Activated effector memory CD4-positive, alpha-beta T cell treated with anti-CD3 and anti-CD28 coated beads, Interleukin-2, amount 50 U/mL, for 16 hours (primary cell): Measurements from ENCODE around the gene SLC9C1.

Experiments used
- DNase-seq: peaks from one replicate; pipeline ENCODE4 v3.0.0-alpha.2; 2020

SLC9C1 gene

DNA sequence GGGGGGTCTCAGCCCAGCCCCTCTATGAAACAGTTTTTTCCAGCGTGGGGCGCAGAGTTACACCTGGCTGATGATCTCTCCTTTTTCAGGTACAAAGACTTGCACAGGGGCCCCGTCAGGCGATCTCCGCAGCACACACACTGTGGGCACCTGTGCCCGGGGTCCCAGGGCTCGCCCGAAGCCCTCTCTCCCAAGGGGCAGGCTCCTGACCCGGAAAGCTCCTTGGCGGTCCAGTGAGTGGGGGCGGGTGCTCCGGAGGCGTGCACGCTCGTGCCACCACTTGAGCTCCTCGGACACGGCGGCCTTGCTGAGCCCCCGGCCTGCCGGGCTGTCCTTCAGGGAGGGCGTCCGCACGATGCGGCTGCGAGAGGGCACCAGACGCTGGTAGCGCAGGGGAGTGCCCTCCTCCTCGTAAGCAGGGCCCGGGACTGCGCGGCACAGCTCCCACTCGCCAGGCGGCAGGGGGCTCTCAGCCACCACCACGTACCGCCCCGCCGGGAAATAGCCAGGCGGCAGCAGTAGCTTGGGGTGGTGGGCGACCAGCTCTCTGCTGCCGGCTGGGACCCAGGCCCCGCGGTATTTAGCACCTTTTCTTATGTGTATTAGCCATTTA is 108.5 kb downstream of the SLC9C1 start:
- peak; percentile 48 for DNase-seq

DNA sequence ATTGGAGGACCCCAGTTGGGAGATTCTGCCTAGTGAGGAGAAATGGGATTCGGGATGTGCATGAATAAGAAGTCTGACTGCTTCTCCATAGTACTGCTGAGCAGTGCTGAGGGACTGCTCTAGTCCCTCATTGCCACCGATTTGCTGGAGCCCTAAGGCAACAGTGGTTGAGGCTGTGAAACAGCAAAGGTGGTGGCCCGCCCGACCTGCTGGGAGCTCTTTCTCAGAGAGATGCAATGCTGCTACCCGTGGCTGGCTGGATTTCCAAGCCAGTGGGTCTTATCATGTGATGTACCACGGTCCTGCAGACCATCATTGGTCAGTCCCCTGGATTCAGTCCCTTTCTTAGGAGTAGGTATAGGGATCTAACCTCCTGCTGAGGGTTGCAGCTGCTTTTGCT is 118.4 kb downstream of the SLC9C1 start:
- DNase-seq, result no peak

DNA sequence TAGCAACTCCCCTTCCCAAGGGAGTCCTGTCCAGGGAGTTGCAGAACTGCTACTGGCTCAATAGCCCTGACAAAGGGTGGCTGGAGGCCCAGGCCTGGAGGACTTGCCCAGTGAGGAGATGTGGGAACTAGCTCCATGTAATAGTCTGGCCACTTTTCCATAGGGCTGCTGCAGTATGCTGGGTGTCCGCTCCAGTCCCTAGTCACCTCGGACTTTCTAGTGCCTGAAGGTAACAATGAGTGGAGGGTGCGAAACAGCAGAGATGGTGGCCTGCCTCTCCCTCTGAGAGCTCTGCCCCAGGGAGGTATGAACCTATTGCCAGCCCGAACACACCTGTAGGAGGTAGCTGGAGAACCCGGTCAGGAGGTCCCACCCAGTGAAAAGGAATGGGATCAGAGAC is 119.0 kb downstream of the SLC9C1 start:
- DNase-seq, result no peak

- DNase-seq, result no peak
Measured at GRCh38 chr3:112171144-112171543, 122.9 kb downstream of the SLC9C1 start.

GRCh38 chr3:112170046-112170445 is 124.0 kb downstream of the SLC9C1 start:
- DNase-seq, result no peak

GRCh38 chr3:112167758-112168157 is 126.3 kb downstream of the SLC9C1 start:
- DNase-seq, result no peak

DNA sequence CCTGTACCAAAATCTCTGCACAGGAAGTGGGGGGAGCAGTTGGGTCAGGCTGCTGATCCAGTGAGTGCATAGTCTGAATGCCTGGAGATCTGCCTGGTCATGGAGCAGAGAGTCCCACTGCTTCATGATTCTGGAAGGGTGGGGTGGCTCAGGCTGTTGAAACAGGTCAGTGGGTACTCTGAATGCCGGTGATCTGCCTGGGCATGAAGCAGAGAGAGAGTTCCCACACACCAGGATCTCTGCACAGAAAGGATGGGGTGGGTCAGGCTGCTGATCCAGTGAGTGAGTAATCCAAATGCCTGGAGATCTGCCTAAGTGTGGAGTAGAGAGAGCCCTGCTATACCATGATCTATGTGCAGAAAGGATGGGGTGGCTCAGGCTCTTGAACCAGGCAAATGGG is 144.9 kb downstream of the SLC9C1 start:
- DNase-seq, result no peak

DNA sequence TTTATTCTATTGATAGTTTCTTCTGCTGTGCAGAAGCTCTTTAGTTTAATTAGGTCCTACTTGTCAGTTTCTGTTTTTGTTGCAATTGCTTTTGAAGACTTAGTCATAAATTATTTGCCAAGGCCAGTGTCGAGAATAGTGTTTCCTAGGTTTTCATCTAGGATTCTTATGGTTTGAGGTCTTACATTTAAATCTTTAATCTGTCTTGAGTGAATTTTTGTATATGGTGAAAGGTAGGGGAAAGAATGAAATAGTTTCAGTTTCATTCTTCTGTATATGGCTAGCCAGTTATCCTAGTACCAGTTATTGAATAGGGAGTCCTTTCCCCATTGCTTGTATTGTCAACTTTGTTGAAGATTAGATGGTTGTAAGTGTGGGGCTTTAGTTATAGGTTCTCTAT is 150.3 kb downstream of the SLC9C1 start:
- DNase-seq, result no peak

DNA sequence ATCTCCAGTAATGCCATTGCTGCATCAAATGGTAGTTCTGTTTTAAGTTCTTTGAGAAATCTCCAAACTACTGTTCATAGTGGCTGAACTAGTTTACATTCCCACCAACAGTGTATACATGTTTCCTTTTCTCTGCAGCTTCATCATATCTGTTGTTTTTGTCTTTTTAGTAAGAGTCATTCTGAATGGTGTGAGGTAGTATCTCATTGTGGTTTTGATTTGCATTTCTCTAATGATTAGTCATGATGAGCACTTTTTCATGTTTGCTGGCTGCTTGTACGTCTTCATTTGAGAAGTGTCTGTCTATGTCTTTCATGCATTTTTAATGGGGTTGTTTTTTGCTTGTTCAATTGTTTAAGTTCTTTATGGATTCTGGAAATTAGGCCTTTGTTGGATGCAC is 150.8 kb downstream of the SLC9C1 start:
- DNase-seq, result no peak

DNA sequence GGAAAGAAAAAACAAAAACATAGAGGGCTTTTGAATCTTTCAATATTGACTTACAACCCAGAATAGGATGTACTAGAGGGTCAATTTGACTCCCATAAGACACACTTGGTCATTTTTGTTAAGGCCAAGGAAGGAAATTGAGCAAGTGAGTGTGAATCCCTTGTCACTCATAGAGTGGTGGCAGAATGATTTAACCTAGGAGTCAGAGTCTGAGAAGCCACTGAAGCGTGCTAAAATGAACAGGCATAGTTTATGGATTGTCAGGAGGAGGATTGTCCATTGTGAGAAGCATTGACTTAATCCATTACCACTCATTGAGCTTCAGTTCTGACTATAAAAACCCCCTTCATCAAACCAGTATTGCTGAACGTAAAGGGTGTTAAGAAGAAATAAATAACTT is 152.7 kb downstream of the SLC9C1 start:
- DNase-seq, result no peak

GRCh38 chr3:112140584-112140983 is 153.4 kb downstream of the SLC9C1 start:
- no peak for DNase-seq

- DNase-seq, result no peak
Measured at GRCh38 chr3:112138219-112138969, 155.6 kb downstream of the SLC9C1 start.

DNA sequence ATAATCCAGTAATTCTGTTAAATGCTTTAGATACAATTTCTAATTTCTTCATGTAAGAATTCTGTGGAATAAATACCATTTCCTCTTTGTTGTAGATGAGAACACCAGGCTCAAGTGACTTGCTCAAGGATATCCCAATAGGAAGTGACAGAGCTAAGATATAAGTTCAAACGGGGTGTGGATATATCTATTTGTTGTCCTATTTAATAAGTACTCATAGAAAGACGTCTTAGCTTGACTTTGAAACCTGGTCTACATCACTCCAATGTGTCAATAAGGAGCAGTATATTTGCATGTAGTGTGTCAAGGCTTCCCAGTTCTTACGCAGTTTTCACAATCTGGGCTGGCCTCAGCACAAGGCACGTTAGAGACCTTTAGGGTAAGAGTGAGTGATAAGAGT is 156.2 kb downstream of the SLC9C1 start:
- DNase-seq, result no peak

DNA sequence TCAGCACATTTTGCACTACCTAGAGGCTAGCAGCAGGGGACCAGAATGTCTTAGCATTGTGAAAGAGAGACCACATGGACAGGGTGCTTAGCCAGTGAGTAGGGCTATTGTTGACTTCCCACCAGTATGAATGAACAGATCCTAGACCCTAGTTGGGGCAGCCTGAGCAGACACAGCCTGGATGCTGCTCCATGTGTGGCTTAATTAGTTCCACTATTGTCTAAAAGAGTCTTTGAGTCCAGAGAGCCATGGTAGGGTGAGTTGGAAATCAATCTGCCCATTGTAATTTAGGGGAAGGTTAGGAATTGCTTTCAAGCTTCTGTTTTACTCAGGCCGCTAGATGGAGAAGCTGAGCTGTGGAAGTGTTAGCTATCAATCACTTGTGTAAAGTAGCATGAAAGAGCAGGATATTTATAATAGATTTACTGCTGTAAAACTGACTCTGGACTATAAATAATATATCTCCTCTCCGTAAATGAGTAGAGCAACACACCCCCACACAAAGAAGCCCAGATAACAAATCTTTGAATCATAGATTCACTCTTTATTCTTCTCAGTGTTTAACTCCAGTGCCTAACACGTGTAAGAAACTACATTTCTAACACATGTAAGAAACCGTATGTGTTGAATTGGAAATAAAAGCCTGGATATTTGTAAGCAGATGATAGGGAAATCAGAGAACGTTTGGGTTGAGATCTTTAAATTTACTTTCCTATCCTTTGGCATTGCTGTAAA is 156.9 kb downstream of the SLC9C1 start:
- DNase-seq, result peak; percentile 69

GRCh38 chr3:112136046-112136445 is 158.0 kb downstream of the SLC9C1 start:
- DNase-seq, result no peak

DNA sequence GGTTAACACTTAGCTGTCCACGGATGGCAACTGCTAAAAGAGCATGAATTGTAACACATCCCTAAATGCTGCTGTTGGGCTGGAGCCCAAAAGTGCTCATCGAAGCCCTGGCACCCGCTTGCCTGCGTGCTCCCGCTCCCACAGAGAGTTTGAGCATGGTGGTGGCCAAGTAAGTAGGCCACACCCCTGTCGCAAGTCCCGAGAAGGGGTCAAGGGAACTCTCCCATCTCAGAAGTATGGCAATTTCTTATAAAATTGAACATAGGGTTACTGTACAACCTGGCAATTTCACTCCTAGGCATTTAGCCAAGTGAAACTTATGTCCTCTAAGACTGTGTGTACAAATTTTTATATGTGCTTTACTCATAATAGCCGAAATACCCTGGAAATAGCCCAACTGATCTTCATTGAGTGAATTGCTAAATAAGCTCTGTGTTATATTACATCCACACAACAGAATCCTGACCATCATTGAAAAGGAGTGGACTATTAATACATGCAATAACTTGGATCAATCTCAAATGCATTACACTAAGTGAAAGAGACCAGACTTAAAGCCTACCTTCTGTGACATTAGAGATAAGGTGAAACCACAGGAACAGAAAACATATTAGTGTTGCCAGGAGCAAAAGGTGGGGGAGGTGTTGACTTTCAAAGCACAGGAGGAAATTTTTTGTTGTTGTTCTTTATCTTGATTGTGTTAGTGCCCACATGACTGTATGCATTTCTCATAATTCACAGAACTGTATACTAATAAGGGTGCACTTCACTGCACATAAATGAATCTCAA is 159.5 kb downstream of the SLC9C1 start:
- DNase-seq, result no peak

- no peak for DNase-seq
Measured at GRCh38 chr3:112133626-112134334, 160.2 kb downstream of the SLC9C1 start.

GRCh38 chr3:112132975-112133448 is 161.0 kb downstream of the SLC9C1 start, which contains the start of gene GCSAM:
Gene GCSAM (minus strand): TSS chr3:112133248. CDS start chr3:112133120, 128 bp downstream.
- peak; percentile 86 for DNase-seq

DNA sequence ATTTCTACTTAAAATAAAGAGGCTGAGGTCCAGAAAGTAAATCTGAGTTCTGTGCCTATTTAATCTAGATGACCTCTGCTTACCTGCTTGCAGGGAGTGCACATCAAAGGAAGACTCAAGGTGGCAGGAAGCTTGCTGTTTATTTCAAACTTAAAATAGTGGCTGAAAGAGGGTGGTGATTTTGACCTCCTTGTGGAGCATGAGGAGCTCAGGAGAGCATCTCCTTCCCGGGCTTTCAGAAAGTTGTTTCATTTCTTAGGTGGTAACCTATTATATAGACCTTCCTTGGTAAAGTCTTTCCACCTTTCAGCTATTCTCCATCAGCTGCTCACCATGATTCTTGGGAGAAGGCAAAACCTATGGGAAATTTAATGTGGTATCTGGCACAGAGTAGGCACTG is 161.5 kb downstream of the SLC9C1 start:
- no peak for DNase-seq

DNA sequence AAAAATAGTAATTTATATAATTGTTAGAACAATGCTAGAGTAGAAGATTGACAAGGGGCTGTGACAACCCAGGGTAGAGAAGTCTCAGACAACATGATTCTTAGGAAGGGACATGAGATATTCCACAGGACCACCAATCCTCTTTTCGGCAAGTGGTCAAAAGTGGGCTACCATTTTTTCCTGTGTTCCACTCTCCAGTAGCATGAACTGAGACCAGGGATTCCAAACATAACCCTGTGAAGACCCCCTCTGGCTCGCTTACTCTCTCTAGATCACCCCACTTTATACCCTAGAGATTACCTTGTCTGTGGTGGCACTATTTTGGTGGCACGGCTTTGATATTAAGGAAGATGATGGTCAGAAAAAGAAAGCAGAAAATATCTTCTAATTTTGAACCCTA is 161.9 kb downstream of the SLC9C1 start:
- no peak for DNase-seq

DNA sequence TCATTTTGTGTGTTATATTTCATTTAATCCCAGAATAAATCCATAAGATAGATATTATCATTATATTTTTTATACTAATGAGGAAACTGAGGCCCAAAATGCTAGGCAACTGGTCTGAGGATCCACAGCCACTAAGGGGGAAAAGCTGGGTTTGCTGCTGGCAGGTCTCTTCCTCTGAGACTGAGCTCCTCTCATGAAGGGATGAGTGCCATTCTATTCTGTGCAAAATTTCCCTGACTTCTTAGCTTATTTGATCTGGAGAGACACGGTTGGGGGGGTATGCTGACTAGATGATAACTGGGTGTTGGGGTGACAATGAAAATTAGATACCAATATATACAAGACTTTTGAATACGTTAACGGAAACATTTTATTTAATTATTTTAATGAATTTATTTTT is 162.9 kb downstream of the SLC9C1 start:
- no peak for DNase-seq

DNA sequence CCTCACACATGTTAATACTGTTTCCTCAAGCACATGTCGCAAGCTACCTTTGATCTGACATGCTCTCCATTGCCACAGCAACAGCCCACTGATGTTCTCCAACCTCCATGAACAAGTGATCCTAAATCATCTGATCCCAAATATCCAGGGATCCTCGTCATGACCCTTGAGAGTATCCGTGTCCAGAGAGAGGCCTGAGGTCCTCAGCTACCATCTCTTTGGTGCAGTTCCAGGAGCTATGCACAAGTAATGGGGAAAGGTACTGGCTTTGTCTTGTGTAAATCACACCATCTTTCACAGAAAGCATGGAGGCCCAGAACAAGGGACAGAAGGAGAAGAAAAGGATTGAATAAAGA is 163.4 kb downstream of the SLC9C1 start:
- DNase-seq, result no peak
